ENCODE measurements around the gene AGER.
"Not testable (repeated sequence)": the region's sequence is repeated elsewhere in the genome, so short reads cannot be mapped to it uniquely, and the experiment has no call there.

DNA sequence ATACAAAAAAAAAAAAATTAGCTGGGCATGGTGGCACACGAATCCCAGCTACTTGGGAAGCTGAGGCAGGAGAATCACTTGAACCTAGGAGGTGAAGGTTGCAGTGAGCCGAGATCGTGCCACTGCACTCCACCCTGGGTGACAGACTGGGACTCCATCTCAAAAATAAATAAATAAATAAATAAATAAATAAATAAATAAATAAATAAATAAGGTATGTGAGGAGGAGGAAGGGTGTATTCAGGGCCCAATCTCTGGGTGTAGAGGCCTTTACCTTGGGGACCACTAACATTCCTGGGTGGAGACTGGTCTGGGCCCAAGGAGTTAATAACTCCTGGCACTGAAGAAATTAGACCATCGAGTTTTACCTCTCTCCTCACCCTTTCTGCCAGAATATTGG lies 27.4 kb upstream of the AGER start:
- TF ChIP-seq, protein P1, sequence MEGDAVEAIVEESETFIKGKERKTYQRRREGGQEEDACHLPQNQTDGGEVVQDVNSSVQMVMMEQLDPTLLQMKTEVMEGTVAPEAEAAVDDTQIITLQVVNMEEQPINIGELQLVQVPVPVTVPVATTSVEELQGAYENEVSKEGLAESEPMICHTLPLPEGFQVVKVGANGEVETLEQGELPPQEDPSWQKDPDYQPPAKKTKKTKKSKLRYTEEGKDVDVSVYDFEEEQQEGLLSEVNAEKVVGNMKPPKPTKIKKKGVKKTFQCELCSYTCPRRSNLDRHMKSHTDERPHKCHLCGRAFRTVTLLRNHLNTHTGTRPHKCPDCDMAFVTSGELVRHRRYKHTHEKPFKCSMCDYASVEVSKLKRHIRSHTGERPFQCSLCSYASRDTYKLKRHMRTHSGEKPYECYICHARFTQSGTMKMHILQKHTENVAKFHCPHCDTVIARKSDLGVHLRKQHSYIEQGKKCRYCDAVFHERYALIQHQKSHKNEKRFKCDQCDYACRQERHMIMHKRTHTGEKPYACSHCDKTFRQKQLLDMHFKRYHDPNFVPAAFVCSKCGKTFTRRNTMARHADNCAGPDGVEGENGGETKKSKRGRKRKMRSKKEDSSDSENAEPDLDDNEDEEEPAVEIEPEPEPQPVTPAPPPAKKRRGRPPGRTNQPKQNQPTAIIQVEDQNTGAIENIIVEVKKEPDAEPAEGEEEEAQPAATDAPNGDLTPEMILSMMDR (conservative IDR thresholded peaks at IDR 0.05; ENCODE audit: low read length): not testable (repeated sequence)
- not testable (repeated sequence) for TF ChIP-seq EZH2phosphoT487 (IDR thresholded peaks at IDR 0.05; ENCODE audit: borderline replicate concordance)

Measured in Loucy (cell line).